Activated CD4-positive, CD25-positive, alpha-beta regulatory T cell (primary cell): ENCODE measurements around the gene GABRG3.

Experiments used
- DNase-seq, 4 experiments: peaks; one replicate each; lab custom pipeline; 2025; lab: John Stamatoyannopoulos, UW

Gene GABRG3

DNA sequence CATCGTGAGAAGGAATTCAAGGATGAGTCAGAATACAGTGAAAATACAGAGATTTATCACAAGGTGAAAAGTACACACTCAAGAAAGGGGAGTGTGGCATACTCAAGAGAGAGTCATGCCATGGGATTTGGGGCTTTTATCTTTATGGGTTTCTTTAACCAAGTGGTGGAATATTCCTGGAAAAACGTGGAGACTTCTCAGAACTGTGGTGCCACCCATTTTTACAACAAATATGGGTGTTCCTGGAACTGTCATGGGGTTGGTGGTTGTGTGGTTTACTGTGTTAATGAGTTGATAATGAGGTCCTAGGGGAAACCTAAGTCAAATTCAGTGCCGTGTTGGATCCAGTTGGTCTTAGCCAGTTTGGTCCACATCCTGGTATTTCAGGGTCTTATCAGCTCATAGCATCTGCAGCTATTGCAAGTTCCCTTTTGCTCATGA is 497.2 kb downstream of the GABRG3 start:
- no peak for DNase-seq

DNA sequence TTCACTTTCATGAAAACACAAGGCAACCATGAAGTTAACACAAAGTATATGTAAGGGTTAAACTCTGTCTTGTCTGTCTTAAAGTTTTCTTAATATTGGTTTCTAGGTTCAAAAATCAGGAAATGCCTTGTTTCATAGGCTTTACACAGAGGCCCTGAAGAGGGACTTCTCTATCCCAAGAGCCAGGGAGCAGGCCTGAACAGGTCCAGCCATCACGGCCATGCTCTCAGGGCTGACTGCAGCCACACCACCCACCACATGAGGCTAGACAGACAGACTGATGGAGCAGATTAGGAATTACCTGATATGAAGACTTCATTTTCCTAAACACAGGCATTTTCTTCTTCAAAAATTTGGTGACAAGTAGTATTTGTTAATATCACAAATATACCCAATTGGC is 502.9 kb downstream of the GABRG3 start:
- no peak for DNase-seq

DNA sequence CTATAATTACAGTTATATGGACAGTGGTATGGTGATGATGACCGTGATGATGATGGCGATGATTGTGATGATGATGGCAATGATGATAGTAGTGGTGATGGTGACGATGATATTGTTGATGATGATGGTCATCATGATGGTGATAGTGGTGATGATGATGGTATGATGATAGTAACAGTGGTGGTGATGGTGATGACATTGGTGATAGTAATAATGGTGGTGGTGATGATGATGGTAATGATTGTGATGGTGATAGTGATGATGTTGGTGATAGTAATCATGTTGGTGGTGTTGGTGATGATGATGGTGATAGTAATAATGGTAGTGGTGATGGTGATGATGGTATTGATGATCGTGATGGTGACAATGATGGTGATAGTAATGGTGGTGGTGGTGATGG is 504.4 kb downstream of the GABRG3 start:
- DNase-seq: no peak

DNA sequence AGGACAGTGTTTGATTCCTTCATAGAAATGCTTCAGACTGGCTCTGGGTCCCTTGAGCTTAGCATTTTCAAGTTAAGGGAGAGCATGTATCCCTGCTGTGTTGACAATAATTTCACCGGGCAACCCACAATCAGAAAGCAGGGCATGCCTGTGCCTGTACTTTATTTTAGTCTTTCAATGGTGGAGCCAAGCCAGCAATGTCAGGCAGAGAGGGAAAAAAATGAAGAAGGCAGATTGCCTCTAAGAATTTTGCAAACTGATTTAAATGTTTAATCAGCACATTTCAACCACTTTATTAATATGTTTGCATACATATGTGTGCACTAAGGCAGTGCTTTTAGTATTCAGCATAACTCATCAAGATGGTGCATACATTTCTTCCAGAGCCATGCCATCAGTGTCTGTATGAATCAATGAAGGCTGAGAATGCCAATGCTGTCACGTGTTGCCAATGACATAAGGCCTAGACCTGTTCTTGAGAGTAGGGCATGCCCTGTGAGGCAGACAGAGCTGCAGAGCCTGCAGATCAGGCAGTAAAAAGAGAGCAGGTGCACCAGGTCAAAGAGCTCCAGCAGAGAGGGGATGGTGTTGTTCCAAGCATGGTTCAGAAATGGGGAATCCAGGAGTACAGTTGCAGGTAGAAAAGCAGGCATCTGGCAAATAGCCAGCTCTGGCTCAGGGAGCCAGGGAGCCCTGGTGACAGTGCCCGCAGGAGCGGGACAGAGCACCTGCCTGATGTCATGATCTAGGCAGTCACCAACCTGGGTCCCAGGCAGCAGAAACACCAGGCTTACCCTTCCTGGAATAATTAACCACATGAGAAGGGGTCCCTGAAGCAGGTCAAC is 508.5 kb downstream of the GABRG3 start:
- DNase-seq: no peak

DNA sequence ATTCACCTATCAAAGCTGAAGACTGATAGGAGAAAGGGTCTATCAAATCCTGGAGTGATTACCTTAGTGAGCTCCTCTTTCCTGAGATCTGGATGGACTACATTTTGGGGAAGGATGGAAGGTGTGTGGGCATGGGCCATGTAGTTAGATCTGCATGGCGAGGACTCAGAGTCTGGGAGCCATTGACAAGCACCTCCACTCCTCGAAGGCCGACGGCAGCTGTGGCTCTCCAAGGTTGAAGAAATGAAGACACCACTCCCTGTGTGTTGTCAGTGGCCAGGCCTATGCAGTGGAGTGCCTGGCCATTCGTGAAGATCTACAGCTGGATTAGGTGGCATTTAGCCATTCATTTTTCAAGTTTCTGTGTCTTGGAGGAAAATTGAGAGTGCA is 509.2 kb downstream of the GABRG3 start:
- no peak for DNase-seq

DNA sequence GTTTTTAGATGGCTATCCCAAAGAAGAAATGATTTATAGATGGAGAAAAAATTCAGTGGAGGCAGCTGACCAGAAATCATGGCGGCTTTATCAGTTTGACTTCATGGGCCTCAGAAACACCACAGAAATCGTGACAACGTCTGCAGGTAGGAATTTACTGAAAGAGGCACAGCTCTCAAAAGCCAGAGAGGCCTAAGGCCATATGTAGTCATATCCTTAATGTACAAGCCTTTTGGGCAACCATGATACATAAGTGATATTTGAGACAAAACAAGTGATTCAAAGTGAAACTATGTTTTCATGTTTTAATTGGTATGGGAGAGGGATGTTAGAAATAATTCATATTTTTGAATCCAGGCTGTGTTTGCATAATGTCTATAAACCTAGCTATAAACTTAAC is 509.7 kb downstream of the GABRG3 start:
- no peak for DNase-seq

DNA sequence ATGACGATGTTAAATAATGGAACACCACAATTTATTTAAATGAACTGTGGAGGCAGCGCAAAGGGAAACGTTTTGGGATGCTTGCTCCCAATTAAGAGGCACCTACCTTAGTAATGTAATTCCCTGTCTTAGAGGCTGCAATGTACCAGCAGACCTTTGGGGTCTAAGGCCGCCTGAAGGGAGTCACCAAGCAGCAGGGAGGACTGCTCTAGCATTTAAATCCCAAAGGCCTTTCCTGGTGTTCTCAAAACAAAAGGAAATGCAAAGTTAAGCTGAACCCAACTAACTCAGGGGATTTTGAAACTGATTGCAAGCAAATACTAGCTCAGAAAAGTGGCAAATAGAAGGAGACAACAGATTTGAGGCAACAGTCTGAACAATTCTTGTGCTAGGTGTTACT is 510.8 kb downstream of the GABRG3 start:
- DNase-seq: no peak

DNA sequence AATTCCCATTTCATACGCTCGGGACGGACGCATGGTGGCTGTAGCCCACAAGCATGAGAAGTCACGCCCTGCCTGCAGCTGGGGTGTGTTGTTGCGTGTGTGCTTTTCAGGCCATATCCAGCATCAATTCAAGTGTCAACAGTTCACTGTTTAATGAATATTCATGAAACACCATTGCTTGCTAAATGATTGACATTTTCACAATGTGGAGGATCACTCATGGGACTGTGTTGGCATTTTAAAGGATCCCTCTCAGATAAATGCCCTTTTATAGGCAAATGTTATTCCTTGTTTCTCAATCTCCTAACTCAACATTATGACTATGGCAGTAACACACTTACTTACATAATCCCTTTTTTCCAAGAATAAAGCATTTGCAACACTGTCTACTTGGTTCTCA is 511.3 kb downstream of the GABRG3 start:
- DNase-seq: no peak

DNA sequence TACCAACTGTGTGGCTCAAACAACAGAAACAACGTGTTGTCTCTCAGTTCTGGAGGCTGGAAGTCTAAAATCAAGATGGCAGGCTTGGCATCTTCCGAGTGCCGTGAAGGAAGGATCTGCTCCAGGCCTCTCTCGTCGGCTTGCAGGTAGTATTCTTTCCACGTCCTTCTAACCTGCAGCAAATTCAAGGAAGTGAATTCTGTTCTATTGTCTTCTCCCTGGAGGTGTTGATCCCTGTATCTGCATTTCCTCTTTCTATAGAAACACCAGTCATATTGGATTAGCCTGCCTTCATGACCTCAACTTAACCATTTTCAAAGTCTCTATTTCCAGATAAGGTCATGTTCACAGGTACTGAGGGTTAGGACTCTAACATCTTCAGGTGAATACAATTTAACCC is 512.1 kb downstream of the GABRG3 start:
- no peak for DNase-seq

DNA sequence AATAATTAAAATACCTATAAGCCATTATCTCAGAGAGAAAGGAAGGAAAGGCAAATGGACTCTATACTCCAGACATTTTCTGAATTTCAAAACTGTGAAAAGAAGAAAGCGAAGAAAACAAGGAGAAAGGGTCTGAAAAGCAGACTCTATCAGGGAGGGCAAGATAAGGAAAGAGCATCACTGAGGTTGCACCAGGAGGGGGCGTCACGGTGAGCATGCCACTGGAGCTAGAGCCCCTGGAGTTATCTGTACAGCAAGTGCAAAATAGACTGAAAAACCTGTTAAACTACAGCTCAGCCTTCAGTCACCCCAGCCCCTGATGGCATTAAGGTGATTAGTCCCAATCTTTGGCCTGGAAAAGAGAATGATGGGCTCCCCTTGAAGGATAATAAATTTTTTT is 514.3 kb downstream of the GABRG3 start:
- DNase-seq: no peak

DNA sequence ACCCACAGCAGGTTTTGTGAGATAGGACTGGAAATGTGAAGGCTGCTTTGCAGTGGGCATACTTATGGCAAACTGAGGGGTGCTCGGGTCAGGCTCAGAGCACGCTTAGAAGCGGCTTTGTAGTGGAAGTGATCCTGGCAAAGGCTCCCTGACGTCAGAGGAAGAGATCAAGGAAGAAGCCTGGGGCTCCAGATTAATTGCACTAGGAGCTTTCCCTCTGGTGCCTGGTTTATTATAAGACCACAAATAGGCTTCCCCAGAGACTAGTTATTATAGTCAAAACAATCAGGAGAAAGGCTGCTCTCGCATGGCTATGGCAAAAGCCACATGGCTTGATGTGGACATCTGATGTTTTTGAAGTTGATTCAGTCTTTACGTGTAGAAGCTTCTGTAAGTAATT is 515.1 kb downstream of the GABRG3 start:
- DNase-seq: no peak

DNA sequence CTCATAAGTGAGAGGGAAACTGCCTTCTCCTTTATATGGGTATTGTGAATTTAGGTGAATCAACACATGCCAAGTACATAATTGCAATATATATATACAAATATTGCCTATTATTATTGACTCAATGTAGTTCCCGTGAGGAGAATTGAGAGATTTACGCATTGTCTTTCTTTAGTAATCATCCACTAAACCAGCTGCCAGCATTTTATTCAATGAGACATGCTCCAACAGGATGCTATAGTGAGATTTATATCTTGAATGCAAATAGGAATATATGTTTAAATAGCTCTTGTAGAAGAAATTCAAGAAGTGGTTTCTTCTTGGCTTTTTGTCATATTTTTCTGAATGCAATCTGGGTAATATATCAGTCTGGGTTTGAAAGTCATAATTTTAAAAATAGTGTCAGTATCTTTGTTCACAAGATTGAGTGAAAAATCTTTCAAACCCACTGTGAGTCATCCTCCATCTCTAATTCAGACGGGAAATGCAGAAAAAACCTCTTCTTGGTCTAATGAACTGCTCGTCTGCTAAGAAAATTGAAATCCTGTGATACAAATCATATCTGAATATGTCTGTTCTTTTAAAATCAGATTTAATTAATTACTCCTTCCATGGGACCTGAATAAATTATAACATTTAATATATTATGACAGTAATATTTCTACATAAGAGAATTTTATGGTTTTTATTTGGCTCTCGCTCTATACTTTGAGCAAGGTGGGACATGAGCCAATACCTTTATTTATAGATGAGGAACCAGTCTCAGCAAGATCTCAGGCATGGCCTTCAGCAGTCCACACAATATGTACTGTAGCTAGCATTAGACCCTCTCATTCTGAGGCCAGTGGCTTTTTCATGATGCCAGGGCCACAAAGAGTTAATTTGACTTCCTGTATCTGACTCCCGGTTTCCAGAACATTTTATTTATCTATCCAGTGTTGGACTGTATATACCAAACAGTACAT is 516.0 kb downstream of the GABRG3 start:
- DNase-seq: no peak

DNA sequence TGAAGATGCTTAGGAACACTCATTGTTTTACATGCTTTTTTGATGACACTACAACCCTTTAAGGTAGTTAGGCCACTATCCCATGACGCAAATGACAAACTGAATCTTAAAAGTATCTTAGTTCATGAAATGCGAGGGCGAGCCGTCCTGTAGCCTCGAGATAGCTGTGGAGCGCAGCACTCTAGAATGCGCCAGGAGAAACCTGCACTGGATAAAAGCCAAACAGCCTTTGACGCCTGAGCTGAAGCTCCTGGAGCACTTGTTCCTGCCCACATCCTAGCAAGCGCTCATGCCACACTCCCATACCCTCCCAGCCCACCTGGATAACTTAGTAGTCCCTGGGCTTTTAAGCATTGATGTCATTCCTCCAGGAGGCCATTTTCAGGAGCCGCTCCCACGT is 516.9 kb downstream of the GABRG3 start:
- DNase-seq: no peak

DNA sequence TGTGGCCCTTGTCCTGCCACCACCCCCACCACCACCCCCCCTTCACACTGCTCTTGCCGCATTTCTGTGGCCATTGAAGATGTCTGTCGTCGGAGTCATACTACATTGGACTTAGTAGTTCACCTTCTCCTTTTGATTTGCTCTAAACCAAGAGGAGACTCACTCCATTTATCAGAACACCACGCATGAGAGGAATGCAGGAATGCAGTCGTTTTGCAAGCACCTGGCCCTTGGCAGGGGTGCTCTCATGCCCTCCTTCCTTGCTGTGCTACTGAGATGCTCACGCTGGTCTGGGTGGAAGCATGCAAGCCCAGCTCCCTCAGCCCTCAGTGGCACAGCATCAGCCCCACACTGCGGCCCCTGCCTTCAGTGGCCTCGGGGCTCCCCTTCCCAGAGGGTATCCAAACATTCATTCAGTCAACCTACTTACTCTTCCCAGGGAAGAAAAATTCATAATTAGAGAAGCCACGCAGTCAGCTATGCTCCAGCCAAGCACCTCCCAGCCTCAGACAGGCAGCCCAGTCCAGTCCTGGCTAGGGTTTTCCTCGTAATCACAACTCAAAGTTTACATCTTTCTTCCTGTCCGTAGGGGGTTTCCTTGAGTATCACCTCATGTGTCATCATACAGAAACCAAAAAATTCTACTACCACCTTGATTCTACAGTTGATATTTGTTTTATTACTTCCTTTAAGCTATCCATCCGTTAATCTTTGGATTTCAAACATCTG is 520.0 kb downstream of the GABRG3 start:
- no peak for DNase-seq

DNA sequence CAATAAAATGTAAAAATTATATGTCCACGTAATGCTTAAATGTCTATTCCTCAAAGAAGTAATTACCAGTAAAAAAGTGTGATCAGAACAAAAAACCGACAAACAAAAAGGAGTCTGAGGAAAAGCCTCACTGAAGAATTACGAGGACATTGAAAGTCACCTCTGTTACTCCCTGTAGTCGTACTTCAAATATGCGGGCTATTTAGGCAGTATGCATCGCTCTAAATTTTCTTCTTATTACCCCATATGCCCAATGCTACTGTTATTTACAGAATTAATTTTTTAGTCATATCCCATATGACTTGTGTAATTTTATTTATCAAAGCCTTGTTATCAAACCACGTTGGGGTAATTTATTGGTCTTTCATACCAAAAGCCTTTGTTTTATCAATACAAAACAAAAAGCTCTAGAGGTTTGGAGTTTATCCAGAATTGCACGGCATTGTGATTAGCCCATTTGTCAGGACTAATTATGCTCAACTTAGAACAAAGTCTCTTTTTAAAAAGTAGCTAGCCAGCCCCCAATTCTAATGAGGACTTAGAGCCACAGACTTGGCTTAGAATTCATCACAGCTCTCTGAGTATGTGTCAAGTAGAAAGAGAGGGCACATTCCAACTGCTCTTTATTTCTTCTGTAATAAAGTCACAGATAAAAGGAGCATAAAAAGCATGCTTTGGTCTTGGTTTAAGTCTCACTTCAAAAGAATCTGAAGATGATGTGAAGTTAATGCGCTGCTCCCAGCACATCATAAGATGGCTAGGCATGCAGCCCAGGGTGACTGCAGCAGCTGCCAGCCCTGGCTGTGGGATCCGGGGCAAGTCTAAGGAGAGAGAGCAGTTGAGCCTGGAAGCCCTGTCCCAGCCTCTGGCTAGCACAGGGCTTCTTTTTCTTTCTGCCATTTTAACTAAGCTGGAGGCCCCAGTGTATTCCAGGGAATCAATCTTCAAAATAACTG is 521.0 kb downstream of the GABRG3 start:
- no peak for DNase-seq

DNA sequence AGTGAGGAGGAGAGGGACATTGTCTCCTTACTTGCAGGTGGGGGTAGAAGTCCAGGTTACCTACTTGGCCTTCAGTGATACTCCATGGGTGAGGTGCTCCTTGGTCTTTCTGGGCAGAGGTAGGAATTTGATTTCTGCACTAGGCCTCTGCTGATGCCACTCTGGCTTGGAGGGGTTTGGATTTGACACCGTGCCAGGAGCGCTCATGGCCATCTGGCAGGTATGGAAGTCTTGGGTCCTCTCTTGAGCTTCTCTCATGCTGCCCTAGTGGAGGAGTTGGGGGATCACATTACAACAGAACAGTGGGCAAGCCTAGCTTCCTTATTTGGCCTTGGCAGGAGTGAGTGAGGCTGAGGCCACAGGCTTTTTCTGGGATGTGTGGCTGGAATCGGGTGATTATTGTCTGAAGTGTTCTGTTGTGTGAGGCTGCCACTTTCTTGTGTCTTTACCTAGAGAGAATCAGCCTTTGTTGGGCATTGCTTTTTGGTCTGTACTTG is 525.0 kb downstream of the GABRG3 start:
- DNase-seq: no peak

DNA sequence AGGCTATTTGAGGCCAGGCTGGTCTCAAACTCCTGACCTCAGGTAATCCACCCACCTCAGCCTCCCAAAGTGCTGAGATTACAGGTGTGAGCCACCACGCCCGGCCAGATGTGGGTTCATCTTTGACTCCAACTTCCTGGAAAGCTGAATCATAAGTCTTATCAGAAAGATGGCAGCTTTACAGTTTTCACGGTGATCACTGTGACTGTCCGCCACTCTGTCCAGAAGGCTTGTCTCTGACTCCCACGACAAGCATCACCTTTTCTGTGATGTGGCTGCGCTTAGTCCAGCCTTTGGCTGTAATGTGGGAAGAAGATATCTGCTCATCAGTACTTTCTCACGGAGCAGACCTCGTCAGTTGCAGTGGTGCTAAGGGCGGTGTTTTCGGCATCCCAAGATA is 527.7 kb downstream of the GABRG3 start:
- no peak for DNase-seq

DNA sequence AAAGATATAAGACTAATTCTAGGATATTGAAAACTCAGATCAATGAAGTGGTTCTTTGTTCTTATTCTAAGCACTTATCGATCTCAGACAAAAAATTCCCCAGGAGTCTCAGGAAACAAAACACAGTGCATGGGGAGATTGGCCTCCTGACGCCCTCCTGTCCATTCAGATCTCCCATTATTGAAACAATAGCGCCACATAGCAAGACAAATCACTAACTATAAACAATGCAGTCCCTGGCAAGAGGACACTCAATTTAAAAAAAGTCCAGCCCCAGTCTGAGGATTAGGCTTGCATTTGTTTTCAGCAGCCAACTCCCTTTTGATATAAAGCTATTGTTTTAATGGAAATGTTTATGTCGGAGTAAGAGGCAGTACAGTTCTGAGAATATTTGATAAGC is 528.2 kb downstream of the GABRG3 start:
- DNase-seq: no peak

DNA sequence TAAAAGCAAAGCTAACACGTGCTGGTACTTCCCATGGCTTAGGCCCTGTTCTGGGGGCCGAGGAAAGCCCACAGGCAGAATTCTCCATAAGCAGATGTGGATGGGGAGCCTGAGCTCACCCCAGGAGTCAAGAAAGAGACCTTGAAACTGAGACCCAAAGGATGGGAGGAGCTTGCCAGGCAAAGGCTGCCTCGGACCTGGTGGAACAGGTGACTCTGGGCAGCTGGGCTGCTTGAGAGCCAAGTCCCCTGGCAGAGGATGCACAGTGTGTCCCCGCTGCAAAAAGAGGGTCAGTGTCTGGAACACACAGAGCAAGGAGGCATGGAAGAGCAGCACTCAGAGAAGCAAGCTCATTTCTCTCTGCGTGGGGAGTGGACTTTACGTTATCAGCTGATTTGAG is 528.7 kb downstream of the GABRG3 start:
- DNase-seq: no peak

DNA sequence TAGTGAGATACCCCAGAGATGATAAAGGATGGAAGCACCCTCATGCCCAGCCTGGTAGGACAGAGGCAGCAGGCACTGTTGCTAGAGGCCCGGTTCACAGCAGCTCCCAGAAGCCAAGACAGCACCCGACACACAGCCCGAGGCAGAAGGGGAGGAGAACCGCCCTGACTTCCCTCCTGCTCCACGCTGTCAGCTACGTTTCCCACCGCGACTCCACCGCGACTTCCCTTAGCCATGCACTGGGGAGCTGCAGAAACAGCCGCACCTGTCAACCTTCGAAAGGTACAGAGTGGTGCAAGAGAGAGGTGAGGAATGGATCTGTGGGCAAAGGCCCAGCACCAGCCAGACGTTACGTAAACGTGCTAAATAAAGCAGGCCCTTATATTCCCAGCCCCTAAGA is 529.2 kb downstream of the GABRG3 start:
- DNase-seq: no peak

DNA sequence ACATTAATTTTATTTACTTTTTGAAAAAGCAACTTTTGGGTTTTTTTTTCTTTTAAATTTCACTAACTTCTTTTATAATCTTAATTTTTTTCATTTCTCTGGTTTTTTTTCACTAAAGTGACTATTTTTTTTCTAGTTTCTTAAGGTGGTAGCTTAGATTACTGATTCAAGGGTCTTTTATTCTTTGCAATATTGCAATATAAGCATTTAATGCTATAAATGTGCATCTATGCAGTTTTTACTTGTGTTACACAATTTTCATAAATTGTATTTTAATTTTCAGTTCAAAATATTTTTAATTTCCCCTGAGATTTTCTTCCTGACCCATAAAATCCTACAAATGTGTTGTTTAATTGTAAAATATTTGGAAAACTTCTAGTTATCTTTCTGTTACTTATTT is 535.8 kb downstream of the GABRG3 start:
- DNase-seq: no peak
